Thoracic aorta (tissue), 2 donors: ENCODE measurements around the gene FKBP5. TPM values are rescaled to one million over a fixed set of nuclear protein-coding genes. Genes with fewer than 3 reads are reported as not detected.

ENCODE experiments used
- ATAC-seq: fragments of 150-250 bp; one replicate; pipeline ENCODE4 v1.8.0; 2017; ENCODE audit warnings: low read depth; ENCODE audit not compliant: insufficient number of reproducible peaks, low FRiP score
- DNase-seq: peaks from one replicate; pipeline ENCODE4 v3.0.0-alpha.2; 2020; ENCODE audit warnings: low spot score
- H3K27ac ChIP-seq, 2 donors: fragments of 200-600 bp; sonication (generic); 1 replicate in 1 of 2; 2 replicates in 1 of 2; pipeline ENCODE4 v1.5.1; 2016; ENCODE audit warnings: mild to moderate bottlenecking in 2 of 2, moderate library complexity in 2 of 2
- H3K27me3 ChIP-seq: fragments of 200-600 bp; sonication (generic); replicated peaks from 2 replicates; pipeline ENCODE4 v1.6.0; 2016; ENCODE audit warnings: mild to moderate bottlenecking; ENCODE audit not compliant: insufficient read depth
- H3K36me3 ChIP-seq: fragments of 200-600 bp; sonication (generic); one replicate; pipeline ENCODE4 v1.5.1; 2016
- H3K4me1 ChIP-seq, 2 donors: fragments of 200-600 bp; sonication (generic); 1 replicate in 1 of 2; 2 replicates in 1 of 2; pipeline versions ENCODE4 v1.5.1 to v1.6.0; 2016; ENCODE audit warnings: low read depth in 2 of 2, mild to moderate bottlenecking in 1 of 2; ENCODE audit not compliant: control insufficient read depth in 1 of 2
- H3K4me3 ChIP-seq: fragments of 200-600 bp; sonication (generic); 2 replicates; pipeline ENCODE4 v1.5.1; 2016; ENCODE audit warnings: mild to moderate bottlenecking
- H3K9me3 ChIP-seq: fragments of 200-600 bp; sonication (generic); 2 replicates; pipeline ENCODE4 v1.5.1; 2016
- CTCF ChIP-seq: fragments of 200-600 bp; sonication (generic); IDR thresholded peaks from one replicate; pipeline ENCODE4 v1.5.1; 2019; ENCODE audit warnings: antibody characterized with exemption
- total RNA-seq, 2 donors: library from RNA; depleted of rRNA; stranded (reverse); fragments of >200 nt; gene quantifications; one replicate each; pipeline versions ENCODE4 v1.1.0 to v1.2.3, GENCODE V29; 2016

FKBP5 gene
- total RNA-seq, 2 donors from 2014 or later: 156 to 271 TPM

GRCh38 chr6:35686873-35687555, 1.7 kb downstream of the FKBP5 start:
- TF ChIP-seq CTCF: no peak
- Histone ChIP-seq H3K27me3 (no peaks in the 10 kb centered on the region), H3K36me3 (peaks cover 10% of the 10 kb centered on the region), H3K9me3 (no peaks in the 10 kb centered on the region), H3K27ac (peak overlapping the region; percentile 93 to 97), H3K4me3 (peak overlapping the region; percentile 91), H3K4me1 (peaks cover 35 to 36% of the 10 kb centered on the region in 2 donors)
- ATAC-seq (no peak), DNase-seq (no peak)

- Histone ChIP-seq H3K9me3 (no peaks in the 10 kb centered on the region), H3K27me3 (no peaks in the 10 kb centered on the region), H3K4me1 (peaks cover 29 to 31% of the 10 kb centered on the region in 2 donors), H3K36me3 (peaks cover 10% of the 10 kb centered on the region), H3K27ac (peak overlapping the region in 1 of 2 donors; percentile 97), H3K4me3 (peak overlapping the region; percentile 91)
- ATAC-seq (no peak), DNase-seq (no peak)
- no peak for TF ChIP-seq CTCF
Measured at GRCh38 chr6:35686436-35686835, 2.3 kb downstream of the FKBP5 start.

DNA sequence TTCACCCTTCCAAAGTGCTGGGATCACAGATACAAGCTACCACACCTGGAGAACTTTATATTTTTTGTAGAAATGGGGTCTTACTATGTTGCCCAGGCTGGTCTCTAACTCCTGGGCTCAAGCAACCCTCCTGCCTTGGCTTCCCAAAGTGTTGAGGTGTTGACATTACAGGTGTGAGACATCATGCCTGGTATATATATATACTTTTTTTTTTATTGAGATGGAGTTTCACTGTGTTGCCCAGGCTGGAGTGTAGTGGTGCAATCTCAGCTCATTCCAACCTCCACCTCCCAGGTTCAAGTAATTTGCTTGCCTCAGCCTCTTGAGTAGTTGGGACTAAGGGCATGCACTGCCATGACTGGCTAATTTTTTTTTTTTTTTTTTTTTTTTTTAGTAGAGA, 5.4 kb downstream of the FKBP5 start:
- ATAC-seq: no peak
- H3K27ac ChIP-seq: no peak overlapping the region
- no peak for DNase-seq
- no peaks in the 10 kb centered on the region for H3K27me3 ChIP-seq
- no peaks in the 10 kb centered on the region for H3K9me3 ChIP-seq
- H3K36me3 ChIP-seq: peaks cover 22% of the 10 kb centered on the region
- peaks cover 30 to 34% of the 10 kb centered on the region in 2 donors for H3K4me1 ChIP-seq
- no peak for TF ChIP-seq CTCF
- H3K4me3 ChIP-seq: no peak overlapping the region

- Histone ChIP-seq H3K27ac (no peak overlapping the region), H3K4me1 (peaks cover 47% of the 10 kb centered on the region in 2 donors), H3K4me3 (peak overlapping the region; percentile 25), H3K27me3 (no peaks in the 10 kb centered on the region), H3K9me3 (no peaks in the 10 kb centered on the region), H3K36me3 (peaks cover 22% of the 10 kb centered on the region)
- ATAC-seq (no peak), DNase-seq (no peak)
- TF ChIP-seq CTCF: no peak
Measured at GRCh38 chr6:35681298-35681697, 7.4 kb downstream of the FKBP5 start.

DNA sequence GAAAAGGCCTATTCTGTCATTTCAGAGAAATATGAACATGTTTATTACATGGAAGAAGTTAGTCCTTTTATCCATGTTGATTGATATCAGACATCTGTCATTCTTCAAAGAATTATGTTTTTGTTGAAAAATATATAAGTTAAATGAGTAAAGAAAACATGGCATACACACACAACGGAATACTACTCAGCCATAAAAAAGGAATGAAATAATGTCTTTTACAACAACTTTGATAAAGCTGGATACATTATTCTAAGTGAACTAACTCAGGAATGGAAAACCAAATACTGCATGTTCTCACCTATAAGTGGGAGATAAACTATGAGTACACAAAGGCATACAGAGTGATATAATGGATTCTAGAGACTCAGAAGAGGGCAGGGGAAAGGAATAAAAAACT, 9.3 kb downstream of the FKBP5 start:
- no peaks in the 10 kb centered on the region for H3K9me3 ChIP-seq
- no peak overlapping the region for H3K27ac ChIP-seq
- peaks cover 44 to 46% of the 10 kb centered on the region in 2 donors for H3K4me1 ChIP-seq
- no peak overlapping the region for H3K4me3 ChIP-seq
- DNase-seq (no peak), ATAC-seq (no peak)
- peaks cover 22% of the 10 kb centered on the region for H3K36me3 ChIP-seq
- TF ChIP-seq CTCF: no peak
- H3K27me3 ChIP-seq: no peaks in the 10 kb centered on the region
